ENCODE results near the gene NEDD8. TPM values are rescaled to one million over a fixed set of nuclear protein-coding genes. Genes with fewer than 3 reads are reported as not detected.

Gene NEDD8
- total RNA-seq, result 100 to 1,000 TPM in 1 of 3 donors, 10 to 100 TPM in 2; 93.6 to 109 (median 95.9) TPM
- 171 TPM for total RNA-seq (2013)

GRCh38 chr14:24232121-24232644 is at the start of gene NEDD8:
Gene NEDD8, minus strand, starts transcription at chr14:24232367. Its CDS starts 100 bp downstream, at chr14:24232267.
- intact Hi-C loops (cut with micrococcal nuclease), result loop anchor here (1.0 to 5.0 kb wide), 4 partner anchors 10 to 40 kb away; partner anchors contain the start of genes MDP1, RABGGTA, TINF2 and TM9SF1
- peak; percentile 88 to 91 (median 90) for ATAC-seq
- Histone ChIP-seq H3K4me3 (ENCODE audit: low read length) (peak within 1 kb of the TSS; percentile 71), H3K4me1 (ENCODE audit: control insufficient read depth, insufficient read depth, low read length) (peaks cover 24% of the 10 kb centered on the region), H3K27me3 (ENCODE audit: control insufficient read depth, insufficient read depth, low read length) (no peaks in the 10 kb centered on the region), H3K36me3 (ENCODE audit: control insufficient read depth, insufficient read depth, low read length) (peaks cover 32% of the 10 kb centered on the region), H3K9me3 (ENCODE audit: control insufficient read depth, insufficient read depth, low read length) (no peaks in the 10 kb centered on the region), H3K27ac (ENCODE audit: low read length) (peak within 1 kb of the TSS; percentile 77)
- peaks cover 11% of the 10 kb centered on the region for H3K36me3 Mint-ChIP-seq
- H3K4me1 Mint-ChIP-seq, result peaks cover 46 to 55% of the 10 kb centered on the region in 2 donors
- H3K4me3 Mint-ChIP-seq, result peak within 1 kb of the TSS; percentile 86
- H3K27me3 Mint-ChIP-seq (ENCODE audit: low read depth in 2 of 2), result no peaks in the 10 kb centered on the region
- H3K9me3 Mint-ChIP-seq, result no peaks in the 10 kb centered on the region
- WGBS (ENCODE audit: insufficient coverage), result under 1% methylated on average over 29 of the region's 30 CpGs
- DNase-seq, result peak; percentile 78 to 92
- TF ChIP-seq, protein P1, sequence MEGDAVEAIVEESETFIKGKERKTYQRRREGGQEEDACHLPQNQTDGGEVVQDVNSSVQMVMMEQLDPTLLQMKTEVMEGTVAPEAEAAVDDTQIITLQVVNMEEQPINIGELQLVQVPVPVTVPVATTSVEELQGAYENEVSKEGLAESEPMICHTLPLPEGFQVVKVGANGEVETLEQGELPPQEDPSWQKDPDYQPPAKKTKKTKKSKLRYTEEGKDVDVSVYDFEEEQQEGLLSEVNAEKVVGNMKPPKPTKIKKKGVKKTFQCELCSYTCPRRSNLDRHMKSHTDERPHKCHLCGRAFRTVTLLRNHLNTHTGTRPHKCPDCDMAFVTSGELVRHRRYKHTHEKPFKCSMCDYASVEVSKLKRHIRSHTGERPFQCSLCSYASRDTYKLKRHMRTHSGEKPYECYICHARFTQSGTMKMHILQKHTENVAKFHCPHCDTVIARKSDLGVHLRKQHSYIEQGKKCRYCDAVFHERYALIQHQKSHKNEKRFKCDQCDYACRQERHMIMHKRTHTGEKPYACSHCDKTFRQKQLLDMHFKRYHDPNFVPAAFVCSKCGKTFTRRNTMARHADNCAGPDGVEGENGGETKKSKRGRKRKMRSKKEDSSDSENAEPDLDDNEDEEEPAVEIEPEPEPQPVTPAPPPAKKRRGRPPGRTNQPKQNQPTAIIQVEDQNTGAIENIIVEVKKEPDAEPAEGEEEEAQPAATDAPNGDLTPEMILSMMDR (IDR thresholded peaks at IDR 0.05), result no peak
- H3K27ac Mint-ChIP-seq, result peak within 1 kb of the TSS; percentile 87 to 100

DNA sequence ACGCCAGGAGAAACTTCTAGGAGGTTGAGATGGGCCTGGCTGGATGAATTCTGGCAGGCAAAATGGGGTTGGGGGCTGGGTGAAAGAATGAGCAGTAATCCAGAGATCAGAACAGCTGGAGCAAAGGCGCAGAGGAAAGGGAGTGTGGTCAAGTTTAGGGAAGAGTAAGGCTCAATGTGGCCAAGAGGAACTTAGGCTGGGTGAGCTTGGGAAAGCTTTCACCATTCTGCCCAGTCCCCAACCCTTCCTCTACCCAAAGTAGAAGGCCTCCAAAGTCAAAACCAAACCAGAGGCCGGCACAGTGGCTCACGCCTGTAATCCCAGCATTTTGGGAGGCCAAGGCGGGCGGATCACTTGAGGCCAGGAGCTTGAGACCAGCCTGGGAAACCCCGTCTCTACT is 49.5 kb upstream of the NEDD8 start:
- no peaks in the 10 kb centered on the region for H3K27me3 Mint-ChIP-seq (ENCODE audit: low read depth in 2 of 2)
- WGBS (ENCODE audit: insufficient coverage), result 97% methylated on average over 7 of the region's 7 CpGs
- ATAC-seq (no peak), DNase-seq (no peak)
- Histone ChIP-seq H3K4me3 (ENCODE audit: low read length) (no peak overlapping the region), H3K36me3 (ENCODE audit: control insufficient read depth, insufficient read depth, low read length) (no peaks in the 10 kb centered on the region), H3K27ac (ENCODE audit: low read length) (no peak overlapping the region), H3K27me3 (ENCODE audit: control insufficient read depth, insufficient read depth, low read length) (no peaks in the 10 kb centered on the region), H3K4me1 (ENCODE audit: control insufficient read depth, insufficient read depth, low read length) (peaks cover 29% of the 10 kb centered on the region), H3K9me3 (ENCODE audit: control insufficient read depth, insufficient read depth, low read length) (no peaks in the 10 kb centered on the region)
- H3K4me1 Mint-ChIP-seq, result peaks cover 18 to 24% of the 10 kb centered on the region in 2 donors
- no peak overlapping the region for H3K4me3 Mint-ChIP-seq
- TF ChIP-seq, protein P1 (IDR thresholded peaks at IDR 0.05), result no peak
- no peak overlapping the region for H3K27ac Mint-ChIP-seq
- no peaks in the 10 kb centered on the region for H3K36me3 Mint-ChIP-seq
- no peaks in the 10 kb centered on the region for H3K9me3 Mint-ChIP-seq
- intact Hi-C loops (cut with micrococcal nuclease), result no loop called here

DNA sequence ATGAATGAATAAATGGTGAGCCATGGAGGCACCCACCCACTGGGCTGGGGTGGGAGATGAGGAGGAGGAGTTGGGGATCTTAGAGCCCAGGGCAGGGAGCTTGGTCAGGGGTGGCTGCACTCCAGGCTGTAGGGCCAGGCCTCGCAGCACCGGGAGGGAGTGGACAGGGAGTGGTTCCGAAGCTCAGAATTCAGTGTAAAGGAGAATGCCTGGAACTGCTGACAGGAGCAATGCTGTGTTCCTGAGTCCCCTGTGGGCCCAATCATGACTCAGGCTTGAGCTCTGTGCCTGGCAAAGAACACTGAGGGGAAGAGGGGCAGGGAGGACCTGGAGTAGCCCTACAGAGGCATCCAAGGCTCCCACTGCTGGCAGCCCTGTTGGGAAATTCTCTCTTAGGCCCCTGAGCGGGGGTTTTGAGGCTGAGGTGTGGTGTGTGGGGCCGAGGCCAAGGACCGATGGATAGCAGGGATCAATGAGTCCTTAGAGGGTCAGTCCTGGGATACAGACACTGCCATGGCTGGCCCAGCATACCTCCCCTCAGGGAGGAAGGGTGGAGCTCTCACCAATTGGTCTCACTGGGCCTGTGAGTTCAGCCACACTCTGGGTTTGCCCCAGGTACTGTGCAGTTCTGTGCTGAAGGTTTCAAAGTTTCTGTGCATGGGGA is 48.8 kb upstream of the NEDD8 start:
- H3K27ac Mint-ChIP-seq, result peak overlapping the region in 1 of 2 donors; percentile 41
- H3K4me1 ChIP-seq (ENCODE audit: control insufficient read depth, insufficient read depth, low read length), result peaks cover 29% of the 10 kb centered on the region
- H3K27me3 ChIP-seq (ENCODE audit: control insufficient read depth, insufficient read depth, low read length), result no peaks in the 10 kb centered on the region
- H3K4me3 Mint-ChIP-seq, result no peak overlapping the region
- H3K9me3 ChIP-seq (ENCODE audit: control insufficient read depth, insufficient read depth, low read length), result no peaks in the 10 kb centered on the region
- DNase-seq, result no peak
- no peak overlapping the region for H3K4me3 ChIP-seq (ENCODE audit: low read length)
- WGBS (ENCODE audit: insufficient coverage), result 98% methylated on average over 6 of the region's 6 CpGs
- H3K36me3 Mint-ChIP-seq, result no peaks in the 10 kb centered on the region
- intact Hi-C loops (cut with micrococcal nuclease), result no loop called here
- peaks cover 18 to 24% of the 10 kb centered on the region in 2 donors for H3K4me1 Mint-ChIP-seq
- TF ChIP-seq, protein P1 (IDR thresholded peaks at IDR 0.05), result no peak
- H3K27me3 Mint-ChIP-seq (ENCODE audit: low read depth in 2 of 2), result no peaks in the 10 kb centered on the region
- no peak for ATAC-seq
- no peaks in the 10 kb centered on the region for H3K36me3 ChIP-seq (ENCODE audit: control insufficient read depth, insufficient read depth, low read length)
- H3K9me3 Mint-ChIP-seq, result no peaks in the 10 kb centered on the region
- H3K27ac ChIP-seq (ENCODE audit: low read length), result no peak overlapping the region
